Amygdala (tissue), 56 donors: Measurements from ENCODE around the gene EMCN.
A peak's percentile ranks its signal among the peaks of the same experiment; 100 is the strongest.

Experiments used
- DNase-seq, 56 donors: peaks; one replicate each; lab custom pipeline; 2025; lab: John Stamatoyannopoulos, UW

Gene EMCN

DNA sequence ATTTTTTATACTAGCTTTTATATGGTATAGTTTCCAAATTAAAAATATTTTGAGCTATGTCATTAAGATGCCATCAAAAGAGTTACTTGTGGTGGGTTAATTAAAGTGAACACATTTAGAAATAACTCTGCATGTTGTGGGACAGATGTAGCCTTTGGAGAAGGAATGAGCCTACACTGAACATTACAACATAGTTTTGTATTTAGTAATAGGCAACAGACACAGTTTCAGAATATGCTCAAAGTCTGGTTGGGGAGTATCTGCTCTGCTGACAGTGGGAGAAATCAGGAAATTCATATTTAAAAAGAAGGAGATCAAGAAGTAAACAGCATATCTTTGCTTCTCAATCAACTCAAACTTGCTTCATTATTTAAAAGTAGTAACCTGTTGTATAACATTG lies 23.7 kb downstream of the EMCN start:
- no peak for DNase-seq

DNA sequence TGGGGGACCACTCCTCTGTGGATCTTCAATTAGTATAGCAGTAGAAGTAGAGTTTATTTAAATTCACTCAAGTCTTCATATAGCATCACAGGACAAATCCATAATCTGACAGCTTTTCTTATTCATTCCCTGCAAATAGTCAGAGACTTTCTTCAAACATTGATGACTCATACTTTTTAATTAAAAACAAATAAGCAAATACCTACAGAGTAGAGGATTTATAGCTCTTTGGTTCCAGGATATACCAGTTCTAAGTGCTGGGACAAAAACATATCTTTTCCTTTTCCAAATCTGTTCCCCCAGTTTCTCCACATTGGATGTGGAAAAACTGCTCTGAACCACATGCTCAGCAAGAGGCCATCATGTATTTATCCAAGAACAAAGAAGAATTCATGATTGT lies 24.1 kb downstream of the EMCN start:
- DNase-seq, result no peak

DNA sequence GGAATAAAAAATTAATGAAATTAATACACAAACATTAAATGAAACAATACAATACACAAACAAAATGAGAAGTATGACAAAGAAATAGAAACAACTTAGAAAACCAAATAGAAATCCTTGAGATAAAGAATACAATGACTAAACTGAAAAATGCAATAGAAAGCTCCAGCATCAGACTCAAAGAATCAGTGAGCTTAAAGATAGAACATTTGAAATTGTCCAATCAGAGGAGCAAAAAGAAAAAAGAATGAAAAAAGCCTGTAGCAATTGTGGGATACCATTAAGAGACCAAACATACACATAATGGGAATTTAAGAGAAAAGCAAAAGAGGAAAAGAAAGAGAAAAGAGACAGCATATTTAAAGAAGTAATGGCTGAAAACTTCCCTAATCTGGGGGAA lies 25.7 kb downstream of the EMCN start:
- no peak for DNase-seq

DNA sequence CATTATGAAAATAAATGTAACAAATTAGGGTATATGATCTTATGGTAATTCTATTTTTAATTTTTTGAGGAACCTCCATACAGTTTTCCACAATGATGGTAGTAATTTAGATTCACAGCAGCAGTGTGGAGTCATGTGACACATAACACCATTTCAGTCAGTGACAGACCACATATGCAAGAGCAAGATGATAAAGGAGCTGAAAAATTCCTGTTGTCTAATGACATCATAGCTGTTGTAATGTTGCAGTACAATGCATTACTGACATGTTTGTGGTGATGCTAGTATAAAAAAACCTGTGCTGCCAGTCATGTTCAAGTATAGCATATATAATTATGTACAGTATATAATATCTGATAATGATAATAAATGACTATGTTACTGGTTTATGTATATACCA lies 28.5 kb downstream of the EMCN start:
- no peak for DNase-seq

DNA sequence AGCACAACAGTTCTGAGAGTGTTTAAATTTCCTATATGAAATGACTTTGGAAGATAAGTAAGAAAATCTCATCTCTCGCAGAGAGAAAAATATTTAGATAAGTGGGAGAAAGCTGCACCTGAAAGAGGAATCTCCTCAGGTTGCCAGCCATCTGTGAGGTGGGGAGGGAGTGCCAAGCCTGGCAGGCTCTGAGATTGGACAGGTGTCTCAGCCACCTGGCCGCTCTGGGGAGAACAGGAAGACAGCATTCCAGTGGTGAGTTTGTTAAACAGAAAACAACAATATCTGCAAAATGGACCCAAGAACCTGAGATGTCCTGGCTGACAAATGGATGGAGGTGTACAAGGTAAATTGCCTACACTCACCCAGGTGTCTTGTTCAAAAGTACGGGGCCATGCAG lies 31.3 kb downstream of the EMCN start:
- peak in 1 of 56 donors; percentile 2 for DNase-seq

DNA sequence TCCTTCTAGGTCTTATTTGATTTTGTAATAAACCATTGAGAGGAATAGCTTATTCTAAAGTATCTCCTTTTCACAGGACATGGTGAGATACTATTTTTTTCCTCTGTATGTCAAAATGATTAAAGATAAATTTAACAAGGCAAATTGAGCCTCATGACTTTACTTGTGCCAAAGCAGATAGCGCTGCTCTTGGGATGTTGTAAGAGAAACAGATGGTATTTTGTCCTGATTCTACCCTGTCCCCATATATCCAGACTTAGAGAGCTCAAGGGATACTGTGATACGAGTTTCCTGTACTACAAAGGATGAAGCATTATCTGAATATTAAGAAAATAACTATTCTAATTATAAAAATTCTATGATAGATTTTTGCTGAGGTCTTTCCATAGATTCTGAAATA lies 34.0 kb downstream of the EMCN start:
- DNase-seq, result no peak

DNA sequence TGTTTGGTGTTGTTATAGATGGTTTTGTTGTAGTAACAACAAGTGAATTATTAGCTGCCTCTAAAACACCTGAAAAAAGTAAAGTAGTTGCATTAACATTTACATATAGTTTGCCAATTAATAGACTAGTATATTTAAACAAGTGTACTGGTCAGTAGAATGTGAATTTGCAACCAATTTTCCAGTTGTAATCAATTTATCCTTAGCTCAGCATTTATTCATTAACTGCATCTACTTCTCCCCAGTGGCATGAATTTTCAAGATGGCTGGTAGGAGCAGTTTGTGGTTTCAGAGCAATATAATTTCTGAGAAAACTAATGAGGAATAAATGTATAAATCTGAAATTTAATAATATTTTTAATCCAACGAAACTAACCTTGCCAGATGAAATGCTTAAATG lies 37.9 kb downstream of the EMCN start:
- DNase-seq, result no peak

DNA sequence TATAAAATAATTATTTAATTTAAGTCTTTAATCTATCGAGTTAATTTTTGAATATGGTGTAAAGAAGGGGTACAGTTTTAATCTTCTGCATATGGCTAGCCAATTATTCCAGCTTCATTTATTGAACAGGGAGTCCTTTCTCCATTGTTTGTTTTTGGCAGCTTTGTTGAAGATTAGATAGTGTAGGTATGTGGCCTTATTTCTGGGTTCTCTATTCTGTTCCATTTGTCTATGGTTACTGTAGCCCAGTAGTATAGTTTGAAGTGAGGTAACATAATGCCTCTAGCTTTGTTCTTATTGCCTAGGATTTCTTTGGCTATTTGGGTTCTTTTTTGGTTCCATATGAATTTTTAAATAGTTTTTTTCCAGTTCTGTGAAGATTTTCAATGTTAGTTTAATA lies 48.3 kb downstream of the EMCN start:
- DNase-seq, result no peak

DNA sequence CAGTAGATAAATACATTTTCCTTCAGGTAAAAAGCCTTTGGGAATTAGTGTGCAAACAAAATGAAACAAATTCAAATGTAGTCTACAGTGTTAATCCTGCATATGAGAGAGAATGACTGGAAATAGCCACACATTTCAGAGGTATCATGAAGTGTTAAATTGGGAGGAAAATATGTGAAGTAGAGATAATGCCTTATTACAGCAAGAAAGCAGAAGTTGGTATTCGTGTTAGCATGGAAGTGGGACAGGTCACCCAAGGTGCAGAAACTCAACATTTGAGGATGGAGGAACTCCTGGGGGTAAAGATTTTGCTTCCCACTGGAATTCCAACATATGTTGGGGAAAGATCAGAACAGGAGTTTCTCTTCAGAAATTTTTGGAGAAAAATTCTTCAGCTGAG lies 51.3 kb downstream of the EMCN start:
- DNase-seq, result no peak

DNA sequence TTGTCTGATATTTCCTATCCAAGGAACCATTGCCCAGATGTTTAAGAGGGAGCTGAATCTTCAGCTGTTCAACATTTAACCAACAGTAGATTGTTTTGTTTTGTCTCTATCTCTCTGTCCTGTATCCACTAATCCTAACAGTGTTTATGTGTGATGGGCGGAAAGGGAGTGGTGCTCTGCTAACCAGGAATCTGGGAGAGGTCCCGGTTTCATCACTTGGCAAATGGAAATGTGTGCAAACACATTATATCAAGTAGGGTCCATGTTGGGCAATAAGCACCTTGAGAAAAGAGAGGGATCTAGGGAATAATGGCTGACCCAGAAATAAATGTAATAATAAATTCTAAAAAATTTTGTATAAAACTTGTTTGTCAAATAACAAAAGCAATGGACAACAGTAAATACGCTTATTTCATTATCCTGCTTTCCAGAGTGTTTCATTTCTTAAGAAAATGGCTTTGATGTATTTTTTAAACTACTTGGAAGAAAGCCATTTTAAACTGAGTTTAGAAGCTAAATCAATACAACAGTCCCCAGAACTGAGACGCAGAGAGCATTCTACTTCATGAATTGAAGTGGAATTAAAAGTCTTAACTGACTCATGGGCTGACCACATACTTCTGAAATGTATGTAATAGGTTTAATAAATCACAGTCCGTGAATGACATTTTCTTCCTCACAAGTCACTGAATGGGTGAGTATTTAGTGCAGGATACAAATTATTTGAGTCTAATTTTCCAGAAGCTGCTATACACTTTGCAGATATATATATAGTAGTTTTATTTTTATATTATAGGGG lies 55.8 kb downstream of the EMCN start:
- DNase-seq, result no peak

DNA sequence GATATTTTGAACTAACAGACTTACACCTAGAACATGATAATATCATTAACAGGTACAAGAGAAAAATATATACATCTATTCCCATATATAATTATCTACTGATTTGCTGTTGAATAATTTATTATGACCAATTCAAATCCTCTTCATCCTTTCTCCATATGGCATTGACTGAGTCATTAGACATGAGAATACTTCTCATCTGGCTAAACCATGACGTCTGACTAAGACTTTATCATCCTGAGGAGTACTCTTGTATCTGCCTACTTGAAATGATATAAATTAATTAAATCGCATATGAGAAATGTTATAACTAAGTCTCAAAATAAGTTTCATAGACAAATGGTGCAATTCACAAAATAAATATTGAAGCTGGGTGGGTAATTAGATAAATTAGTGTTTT lies 67.4 kb downstream of the EMCN start:
- DNase-seq, result no peak

DNA sequence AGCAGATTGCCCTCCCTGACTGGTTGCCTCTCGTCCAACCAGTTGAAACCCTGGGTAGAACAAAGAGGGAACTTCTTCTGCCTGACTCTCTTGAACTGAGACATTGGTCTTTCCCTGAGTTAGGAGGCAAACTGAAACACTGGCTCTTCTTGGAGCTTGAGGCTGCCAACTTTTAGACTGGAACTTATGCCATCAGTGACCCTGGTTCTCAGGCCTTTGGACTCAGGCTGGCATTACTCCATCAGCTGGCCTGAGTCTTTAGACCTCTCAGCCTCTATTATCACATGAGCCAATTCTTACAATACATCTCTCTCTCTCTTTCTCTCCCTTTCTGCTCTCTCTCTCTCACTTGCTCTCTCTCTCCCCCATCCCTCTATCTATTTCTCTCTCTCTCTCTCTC lies 86.4 kb downstream of the EMCN start:
- DNase-seq, result no peak

DNA sequence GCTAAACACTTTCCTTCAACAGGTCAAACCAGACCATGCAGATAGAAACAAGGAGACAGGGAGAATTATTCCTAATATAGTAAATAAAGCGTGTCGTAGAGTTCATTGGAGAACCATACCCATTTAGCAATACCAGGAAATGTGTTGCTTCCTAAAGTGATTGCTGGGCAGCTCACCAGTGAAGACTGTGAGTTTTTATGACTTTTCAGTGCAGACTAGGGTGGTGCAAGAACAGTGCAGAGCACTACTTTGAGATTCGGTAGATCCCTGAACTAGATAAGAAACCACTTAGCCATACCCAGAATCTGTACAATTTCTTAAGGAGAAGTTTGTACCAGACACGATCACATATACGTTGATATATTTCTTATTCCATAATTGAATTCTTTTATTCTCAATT lies 87.4 kb downstream of the EMCN start:
- no peak for DNase-seq

DNA sequence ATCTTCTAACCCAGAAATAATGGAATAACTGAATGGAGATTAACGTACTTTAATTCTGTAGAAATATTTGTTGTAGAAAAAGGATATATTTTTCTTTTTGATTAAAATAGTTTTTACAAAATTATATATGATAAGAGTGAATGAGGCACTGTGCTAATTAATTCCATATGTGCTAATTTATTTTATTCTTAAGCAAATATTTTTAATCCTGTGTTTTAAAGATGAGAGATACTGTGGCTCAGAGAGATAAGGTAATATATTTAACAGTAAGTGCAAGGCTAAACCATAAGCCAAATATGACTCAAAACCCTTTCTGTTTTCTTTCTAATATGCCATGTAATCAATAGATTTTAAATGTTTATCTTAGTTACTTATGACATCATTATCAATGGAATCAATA lies 88.2 kb downstream of the EMCN start:
- no peak for DNase-seq

DNA sequence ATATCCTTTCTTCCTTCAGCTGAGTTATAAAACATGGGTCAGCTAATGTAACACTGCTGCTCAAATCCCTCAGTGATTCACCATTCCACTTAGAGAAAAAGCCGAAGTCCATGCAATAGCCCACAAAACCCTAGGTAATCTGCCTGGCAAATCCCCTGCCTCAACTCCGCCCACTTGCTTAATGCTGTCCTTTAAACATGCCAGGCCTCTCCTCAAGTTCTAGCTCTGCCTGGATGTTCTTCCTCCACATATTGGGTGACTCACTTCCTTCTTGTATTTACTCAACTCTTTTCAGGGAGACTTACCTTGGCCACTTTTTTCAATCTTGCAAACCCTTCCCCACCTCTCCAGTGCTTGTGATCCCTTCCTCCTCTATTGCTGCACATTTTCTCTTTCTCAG lies 89.8 kb downstream of the EMCN start:
- no peak for DNase-seq

DNA sequence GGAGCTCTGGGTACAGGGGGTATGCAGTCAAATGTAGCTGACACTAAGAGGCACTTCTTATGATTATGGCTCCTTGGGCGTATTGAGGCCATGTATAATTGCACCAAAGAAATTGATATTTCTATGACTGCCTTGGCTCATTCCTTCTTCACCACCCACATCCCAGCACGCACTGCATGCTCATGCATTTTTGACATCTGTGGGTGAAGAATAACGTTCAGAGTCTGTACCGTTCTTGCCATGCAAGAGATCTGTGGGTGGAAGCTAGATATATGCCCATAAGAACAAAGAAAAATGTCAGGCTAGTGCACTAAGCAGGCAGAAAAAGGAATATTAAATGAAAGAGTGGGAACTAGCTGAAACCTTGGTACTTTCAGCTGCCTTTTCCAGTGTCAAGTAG lies 93.4 kb downstream of the EMCN start:
- DNase-seq, result peak in 5 of 56 donors; percentile 3 to 28 (median 5)

DNA sequence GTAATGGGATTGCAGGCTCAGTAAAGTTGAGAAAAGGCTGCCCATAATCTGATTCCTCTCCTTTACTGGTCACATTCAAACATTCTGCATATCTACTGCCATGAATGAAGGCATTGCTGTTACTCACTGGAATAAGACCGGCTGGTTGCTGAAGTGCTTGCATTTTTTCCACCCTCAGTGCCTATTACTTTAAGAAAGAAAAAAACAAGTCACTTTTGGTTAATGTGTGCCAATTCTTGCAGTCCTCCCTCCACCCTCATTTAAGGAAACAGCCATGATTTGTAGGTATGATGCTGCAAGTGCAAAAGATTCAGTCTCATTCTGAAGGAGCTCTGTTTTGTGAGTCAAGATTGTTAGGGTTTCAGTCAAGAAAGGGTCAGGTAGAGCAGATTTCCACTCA lies 94.9 kb downstream of the EMCN start:
- no peak for DNase-seq

DNA sequence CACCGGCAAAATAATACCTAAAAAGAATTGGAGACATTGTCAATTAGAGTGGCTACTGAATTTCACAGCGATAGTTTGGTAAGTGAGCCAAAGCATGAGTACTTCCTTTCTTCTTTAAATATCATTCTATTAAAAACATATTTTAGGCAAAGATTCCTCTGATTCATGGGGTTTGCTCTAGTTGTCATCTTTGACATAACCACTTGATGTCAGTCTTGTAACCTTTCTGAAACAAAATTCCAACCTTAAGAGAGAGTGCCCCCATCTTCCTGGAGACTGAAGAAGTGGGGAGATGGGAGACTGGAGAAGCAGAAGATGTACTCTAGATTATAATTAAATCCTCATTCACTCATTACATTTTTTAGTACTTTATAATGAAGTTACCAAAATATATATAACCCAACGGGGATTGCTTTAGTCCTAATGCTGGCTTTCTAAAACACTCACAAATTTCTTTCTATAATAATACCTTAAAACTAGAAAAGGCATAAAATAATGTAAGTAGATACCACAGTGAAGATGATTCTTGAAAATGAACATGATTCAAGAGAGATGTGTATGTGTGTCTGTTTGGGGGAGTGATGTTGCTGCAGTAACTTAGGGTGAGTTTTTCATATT lies 96.4 kb downstream of the EMCN start:
- DNase-seq, result peak in 2 of 56 donors; percentile 0 to 14

DNA sequence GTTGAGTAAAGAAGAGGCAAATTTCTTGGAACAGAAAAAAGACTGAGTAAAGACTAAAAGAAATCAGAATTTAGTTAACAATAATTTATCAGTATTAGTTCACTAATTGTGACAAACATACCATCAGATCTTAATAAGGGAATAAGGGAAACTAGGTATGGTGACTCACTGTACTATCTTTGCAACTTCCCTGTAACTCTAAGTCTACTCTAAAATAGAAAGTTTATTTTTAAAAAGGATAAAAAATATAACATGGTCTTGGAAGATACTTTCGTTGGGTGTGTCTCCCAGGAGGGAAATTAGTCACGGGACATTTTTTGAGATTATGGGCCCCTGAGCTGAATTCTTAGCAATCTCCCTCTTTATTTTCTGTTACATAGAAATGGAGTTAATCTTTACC lies 97.3 kb downstream of the EMCN start:
- no peak for DNase-seq

DNA sequence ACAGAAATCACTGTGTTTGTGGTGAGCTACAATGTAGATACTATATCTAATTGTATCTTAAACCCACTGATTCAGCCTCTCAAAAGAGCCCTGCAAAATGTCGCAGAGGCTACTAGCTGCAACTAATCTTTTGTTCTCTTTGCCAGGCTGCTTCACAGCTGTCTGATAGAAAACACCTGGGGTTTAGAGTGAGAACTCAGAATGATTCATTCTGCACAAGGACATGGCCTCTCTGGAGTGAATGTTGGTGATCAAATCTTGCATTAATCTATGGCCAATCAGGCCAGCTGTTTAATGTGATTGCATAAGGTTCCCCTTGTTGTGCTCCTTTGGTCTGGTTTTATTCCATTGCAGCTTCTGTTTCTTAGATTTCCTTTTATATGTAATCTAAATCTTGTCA lies 100.3 kb downstream of the EMCN start:
- no peak for DNase-seq

DNA sequence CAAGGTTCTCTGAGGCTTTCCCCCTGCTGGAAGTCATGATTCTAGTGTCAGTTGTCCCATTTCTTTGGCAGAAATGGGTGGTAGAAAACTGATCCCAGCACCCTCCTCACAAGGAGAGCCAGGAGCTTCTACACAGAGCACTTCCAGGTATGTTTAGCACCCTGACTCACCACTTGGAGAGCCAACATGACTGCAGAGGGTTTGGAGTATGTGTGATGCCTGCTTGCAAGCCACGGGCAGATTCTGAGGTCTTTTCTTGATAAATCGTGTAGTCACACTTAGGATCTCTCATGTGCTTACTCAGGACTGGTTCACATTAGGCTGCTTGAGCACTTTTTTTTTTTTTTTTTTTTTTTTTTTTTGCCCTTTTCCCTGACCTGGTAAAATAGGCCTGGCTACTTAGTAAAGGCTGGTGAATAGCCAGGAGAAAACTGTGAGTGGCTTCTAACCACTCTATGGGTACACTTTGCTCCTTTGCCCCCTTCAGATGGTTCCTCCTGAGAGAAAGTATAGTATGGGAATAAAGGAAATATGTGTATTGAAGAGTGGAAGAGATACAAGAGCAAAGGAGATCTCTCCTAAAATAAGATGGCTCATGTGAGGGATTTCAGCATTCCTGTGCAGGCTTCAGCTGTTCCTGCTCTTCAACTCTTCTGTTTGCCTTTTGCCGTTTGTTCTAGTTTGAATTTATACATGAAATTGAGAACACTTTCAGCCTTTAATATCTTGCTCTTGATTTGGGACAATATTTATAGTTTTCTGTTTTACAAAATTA lies 103.6 kb downstream of the EMCN start:
- DNase-seq, result no peak

DNA sequence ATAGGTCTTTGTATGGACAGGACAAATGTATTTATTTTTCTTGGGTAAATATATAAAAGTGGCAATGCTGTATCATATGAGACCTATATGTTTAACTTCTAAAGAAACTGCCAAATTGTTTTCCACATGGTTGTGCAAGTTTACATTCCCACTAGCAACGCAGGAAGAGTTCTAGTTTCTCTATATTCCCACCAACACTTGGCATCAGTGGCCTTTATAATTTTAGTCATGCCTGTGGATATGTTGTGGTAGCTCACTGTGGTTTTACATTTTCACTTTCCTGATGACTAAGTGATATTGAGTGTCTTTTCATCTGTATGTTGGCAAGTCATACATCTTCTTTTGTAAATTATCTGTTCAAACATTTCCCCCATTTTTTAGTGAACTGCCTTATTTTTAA lies 126.0 kb downstream of the EMCN start:
- DNase-seq, result no peak
